ENCODE measurements around the gene MTRF1L. TPM values are rescaled to one million over a fixed set of nuclear protein-coding genes. Genes with fewer than 3 reads are reported as not detected.

MTRF1L gene
- total and polyA plus RNA-seq, 5 donors, result 17.7 to 44.4 (median 31.0) TPM

GRCh38 chr6:152983637-152984512, 18.6 kb downstream of the MTRF1L start:
- H3K9me3 ChIP-seq (ENCODE audit: control insufficient read depth, low read length), result no peaks in the 10 kb centered on the region
- intact Hi-C loops (cut with DNase I), result no loop called here
- H3K27ac ChIP-seq (ENCODE audit: low read length), result peak overlapping the region; percentile 95
- peak overlapping the region; percentile 76 for H3K4me3 ChIP-seq (ENCODE audit: low read length)
- no peaks in the 10 kb centered on the region for H3K27me3 ChIP-seq (ENCODE audit: control insufficient read depth, insufficient read depth)
- DNase-seq (peak; percentile 97 to 99 (median 98)), ATAC-seq (peak; percentile 46 to 73)
- under 1% methylated on average over 38 of the region's 38 CpGs for WGBS
- peaks cover 5% of the 10 kb centered on the region for H3K4me1 ChIP-seq (ENCODE audit: control insufficient read depth, insufficient read depth, low read length)

GRCh38 chr6:152982904-152983636, 19.4 kb downstream of the MTRF1L start, which contains the start of gene FBXO5:
FBXO5 (minus strand) TSS chr6:152983041; CDS start chr6:152982959, 82 bp downstream.
- Histone ChIP-seq H3K27me3 (ENCODE audit: control insufficient read depth, insufficient read depth) (no peaks in the 10 kb centered on the region), H3K27ac (ENCODE audit: low read length) (peak within 1 kb of the TSS; percentile 95), H3K9me3 (ENCODE audit: control insufficient read depth, low read length) (no peaks in the 10 kb centered on the region), H3K4me3 (ENCODE audit: low read length) (peak within 1 kb of the TSS; percentile 76), H3K4me1 (ENCODE audit: control insufficient read depth, insufficient read depth, low read length) (peaks cover 5% of the 10 kb centered on the region)
- ATAC-seq (peak; percentile 97 to 99), DNase-seq (peak; percentile 99)
- intact Hi-C loops (cut with DNase I), result no loop called here
- WGBS, result under 1% methylated on average over 66 of the region's 66 CpGs

DNA sequence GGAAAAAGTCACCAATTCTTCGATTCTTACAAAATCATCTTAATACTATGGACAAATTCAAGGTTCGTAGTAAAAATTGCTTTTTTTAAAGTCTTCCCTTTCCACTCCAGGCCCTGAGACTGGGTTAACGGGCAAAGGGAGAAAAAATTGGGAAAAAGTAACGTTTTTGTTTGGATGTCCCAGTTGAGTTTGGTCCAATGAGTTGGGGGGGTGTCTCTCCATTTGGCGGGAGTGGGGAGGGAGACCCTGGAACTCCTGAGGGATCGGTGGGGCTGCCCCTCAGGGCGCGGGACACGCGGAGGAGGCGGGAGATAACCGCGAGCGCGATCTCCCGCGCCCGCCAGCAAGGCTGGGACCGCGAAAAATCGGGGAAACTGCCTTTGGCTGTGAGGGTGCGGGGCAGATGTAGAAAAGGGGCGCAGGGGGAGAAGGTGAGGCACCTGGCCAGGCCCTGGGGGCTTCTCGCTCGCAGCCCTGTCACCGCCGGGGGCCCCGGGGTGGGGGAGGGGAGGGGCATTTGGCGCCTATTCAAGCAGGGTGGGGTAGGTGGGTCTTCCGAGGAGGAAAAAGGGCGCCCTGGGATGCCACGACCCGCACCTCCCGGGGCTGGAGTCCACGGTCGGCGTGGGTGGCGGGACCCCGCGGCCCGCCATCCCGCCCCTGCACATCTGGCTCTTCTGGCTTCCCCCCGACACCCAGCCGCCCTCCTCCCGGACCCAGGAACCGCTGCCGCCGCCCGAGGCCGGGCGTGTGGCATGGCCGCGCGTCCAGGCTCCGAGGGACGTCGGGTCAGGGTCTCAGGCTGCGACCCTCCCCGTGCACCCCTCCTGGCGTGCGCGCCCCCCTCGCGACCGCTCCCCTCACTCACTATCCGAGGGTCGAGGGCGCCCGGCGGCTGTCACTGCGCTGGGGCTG, 20.3 kb downstream of the MTRF1L start:
- no peak overlapping the region for H3K27ac ChIP-seq (ENCODE audit: low read length)
- intact Hi-C loops (cut with DNase I), result no loop called here
- H3K9me3 ChIP-seq (ENCODE audit: control insufficient read depth, low read length), result no peaks in the 10 kb centered on the region
- DNase-seq (peak in 2 of 3 donors; percentile 60 to 76), ATAC-seq (peak; percentile 0 to 2)
- peak overlapping the region; percentile 76 for H3K4me3 ChIP-seq (ENCODE audit: low read length)
- H3K4me1 ChIP-seq (ENCODE audit: control insufficient read depth, insufficient read depth, low read length), result peaks cover 5% of the 10 kb centered on the region
- H3K27me3 ChIP-seq (ENCODE audit: control insufficient read depth, insufficient read depth), result no peaks in the 10 kb centered on the region
- 4% methylated on average over 71 of the region's 71 CpGs for WGBS

DNA sequence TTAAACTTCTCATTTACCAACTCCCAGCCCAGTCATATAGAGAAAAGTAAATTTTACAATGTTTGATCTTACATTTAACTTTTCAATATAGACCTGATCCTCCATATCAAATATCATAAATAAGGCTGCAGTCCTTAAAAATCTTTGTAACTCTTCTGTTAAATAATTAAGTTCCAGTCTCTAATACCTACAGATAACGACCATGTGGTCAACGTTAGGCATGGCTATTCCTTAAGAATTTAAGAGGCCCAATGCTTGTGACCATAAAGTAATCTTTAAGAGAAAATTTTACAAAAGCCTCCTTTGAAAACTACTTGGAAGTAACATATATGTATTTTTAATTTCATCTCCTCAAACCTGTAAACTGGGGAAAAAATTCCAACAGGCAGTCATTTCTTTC, 21.3 kb downstream of the MTRF1L start:
- no peak for DNase-seq
- Histone ChIP-seq H3K4me1 (ENCODE audit: control insufficient read depth, insufficient read depth, low read length) (peaks cover 5% of the 10 kb centered on the region), H3K9me3 (ENCODE audit: control insufficient read depth, low read length) (no peaks in the 10 kb centered on the region), H3K27ac (ENCODE audit: low read length) (no peak overlapping the region), H3K4me3 (ENCODE audit: low read length) (no peak overlapping the region), H3K27me3 (ENCODE audit: control insufficient read depth, insufficient read depth) (no peaks in the 10 kb centered on the region)
- no peak for ATAC-seq
- intact Hi-C loops (cut with DNase I), result no loop called here
- 33% methylated on average over 2 of the region's 2 CpGs for WGBS

DNA sequence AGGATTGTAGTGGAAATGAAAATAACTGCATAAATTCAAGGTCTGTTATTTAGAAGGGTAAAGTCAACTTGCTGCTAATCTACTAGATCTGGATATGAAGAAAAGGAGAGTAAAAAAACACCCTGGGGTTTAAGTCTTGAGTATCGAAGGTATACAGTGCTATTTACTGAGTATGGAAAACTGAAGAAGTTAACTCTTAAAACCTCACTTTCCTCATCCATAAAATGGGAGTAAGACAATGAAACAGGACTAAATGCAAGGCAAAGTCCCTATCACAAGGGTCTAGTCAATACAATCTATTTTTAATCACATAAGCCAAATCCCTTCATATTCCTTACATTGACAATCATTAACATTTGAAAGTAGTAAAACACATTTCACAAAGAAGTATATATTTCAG, 21.9 kb downstream of the MTRF1L start:
- Histone ChIP-seq H3K4me1 (ENCODE audit: control insufficient read depth, insufficient read depth, low read length) (peaks cover 5% of the 10 kb centered on the region), H3K9me3 (ENCODE audit: control insufficient read depth, low read length) (no peaks in the 10 kb centered on the region), H3K27me3 (ENCODE audit: control insufficient read depth, insufficient read depth) (no peaks in the 10 kb centered on the region), H3K4me3 (ENCODE audit: low read length) (no peak overlapping the region), H3K27ac (ENCODE audit: low read length) (no peak overlapping the region)
- intact Hi-C loops (cut with DNase I), result no loop called here
- 64% methylated on average over 1 of the region's 1 CpG for WGBS
- DNase-seq (no peak), ATAC-seq (no peak)

GRCh38 chr6:152979116-152979515, 23.4 kb downstream of the MTRF1L start:
- intact Hi-C loops (cut with DNase I), result no loop called here
- DNase-seq, result no peak
- 61% methylated on average over 1 of the region's 1 CpG for WGBS
- no peak for ATAC-seq
- no peaks in the 10 kb centered on the region for H3K9me3 ChIP-seq (ENCODE audit: control insufficient read depth, low read length)
- no peak overlapping the region for H3K27ac ChIP-seq (ENCODE audit: low read length)
- no peaks in the 10 kb centered on the region for H3K27me3 ChIP-seq (ENCODE audit: control insufficient read depth, insufficient read depth)
- H3K4me3 ChIP-seq (ENCODE audit: low read length), result no peak overlapping the region
- no peaks in the 10 kb centered on the region for H3K4me1 ChIP-seq (ENCODE audit: control insufficient read depth, insufficient read depth, low read length)

DNA sequence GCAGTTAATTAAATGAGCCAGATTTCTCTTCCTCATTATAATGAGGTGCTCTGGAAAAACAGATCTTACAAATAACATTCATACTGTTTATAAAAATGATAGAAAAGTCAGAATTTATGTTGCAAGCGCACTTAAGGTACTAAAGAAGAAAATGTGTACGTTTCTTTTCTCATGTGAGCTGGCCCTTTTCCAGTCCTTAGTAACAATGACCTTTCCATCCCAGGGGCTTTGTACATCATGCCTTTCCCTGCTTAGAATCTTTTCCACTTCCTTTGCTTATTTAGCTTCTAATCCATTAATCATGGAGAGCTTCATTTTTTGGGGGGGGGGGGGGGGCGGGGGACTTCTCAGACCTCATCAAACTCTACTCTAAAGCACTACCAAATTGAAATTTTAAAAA, 24.5 kb downstream of the MTRF1L start:
- H3K9me3 ChIP-seq (ENCODE audit: control insufficient read depth, low read length), result no peaks in the 10 kb centered on the region
- H3K4me3 ChIP-seq (ENCODE audit: low read length), result no peak overlapping the region
- ATAC-seq (no peak), DNase-seq (no peak)
- WGBS, result 60% methylated on average over 3 of the region's 3 CpGs
- no peaks in the 10 kb centered on the region for H3K4me1 ChIP-seq (ENCODE audit: control insufficient read depth, insufficient read depth, low read length)
- no peak overlapping the region for H3K27ac ChIP-seq (ENCODE audit: low read length)
- intact Hi-C loops (cut with DNase I), result no loop called here
- no peaks in the 10 kb centered on the region for H3K27me3 ChIP-seq (ENCODE audit: control insufficient read depth, insufficient read depth)

GRCh38 chr6:152977556-152977955, 25.0 kb downstream of the MTRF1L start:
- intact Hi-C loops (cut with DNase I), result no loop called here
- no peaks in the 10 kb centered on the region for H3K9me3 ChIP-seq (ENCODE audit: control insufficient read depth, low read length)
- H3K27me3 ChIP-seq (ENCODE audit: control insufficient read depth, insufficient read depth), result no peaks in the 10 kb centered on the region
- no peak for ATAC-seq
- no peak overlapping the region for H3K4me3 ChIP-seq (ENCODE audit: low read length)
- no peaks in the 10 kb centered on the region for H3K4me1 ChIP-seq (ENCODE audit: control insufficient read depth, insufficient read depth, low read length)
- H3K27ac ChIP-seq (ENCODE audit: low read length), result no peak overlapping the region
- no peak for DNase-seq

GRCh38 chr6:152976749-152977148, 25.8 kb downstream of the MTRF1L start:
- no peaks in the 10 kb centered on the region for H3K4me1 ChIP-seq (ENCODE audit: control insufficient read depth, insufficient read depth, low read length)
- intact Hi-C loops (cut with DNase I), result no loop called here

GRCh38 chr6:152975204-152975915, 27.1 kb downstream of the MTRF1L start:
- ATAC-seq (peak in 1 of 2 donors; percentile 40), DNase-seq (no peak)
- H3K4me3 ChIP-seq (ENCODE audit: low read length), result no peak overlapping the region
- intact Hi-C loops (cut with DNase I), result no loop called here
- H3K4me1 ChIP-seq (ENCODE audit: control insufficient read depth, insufficient read depth, low read length), result no peaks in the 10 kb centered on the region
- 87% methylated on average over 4 of the region's 4 CpGs for WGBS
- H3K9me3 ChIP-seq (ENCODE audit: control insufficient read depth, low read length), result no peaks in the 10 kb centered on the region
- no peak overlapping the region for H3K27ac ChIP-seq (ENCODE audit: low read length)
- no peaks in the 10 kb centered on the region for H3K27me3 ChIP-seq (ENCODE audit: control insufficient read depth, insufficient read depth)

More at GRCh38 chr6:152976749-152977148, 25.8 kb downstream of the MTRF1L start:
- no peak for DNase-seq
- Histone ChIP-seq H3K27me3 (ENCODE audit: control insufficient read depth, insufficient read depth) (no peaks in the 10 kb centered on the region), H3K27ac (ENCODE audit: low read length) (no peak overlapping the region), H3K4me3 (ENCODE audit: low read length) (no peak overlapping the region), H3K9me3 (ENCODE audit: control insufficient read depth, low read length) (no peaks in the 10 kb centered on the region)
- WGBS, result 85% methylated on average over 1 of the region's 1 CpG
- no peak for ATAC-seq
